Endothelial cell of umbilical vein (primary cell): ENCODE results near the gene NFATC2. TPM values are rescaled to one million over a fixed set of nuclear protein-coding genes. Genes with fewer than 3 reads are reported as not detected.

Source experiments
- BruUV-seq: library from RNA; stranded (reverse); fragments of 400-500 nt; replicated peaks from 2 replicates; lab custom pipeline; 2021; lab: Mats Ljungman, UMichigan
- CTCF ChIA-PET: fragments of 300-600, 350-600 bp; sonication (Branson Sonifier 250); formaldehyde crosslinking; loops from one replicate; lab custom pipeline; 2021; ENCODE audit warnings: antibody characterized with exemption, inconsistent platforms; lab: Charles Lee
- POLR2A ChIA-PET: fragments of 300-600, 350-600 bp; sonication (Branson Sonifier 250); formaldehyde crosslinking; loops from one replicate; lab custom pipeline; 2021; ENCODE audit warnings: antibody characterized with exemption, inconsistent platforms; lab: Charles Lee
- DNase-seq: peaks from one replicate; pipeline ENCODE4 v3.0.0-alpha.2; 2011; ENCODE audit warnings: low read depth, low spot score
- FAIRE-seq: peaks from 2 replicates; lab custom pipeline; 2011; peaks lifted over from hg19 to GRCh38; lab: Jason Lieb, UNC
- H2AFZ ChIP-seq: 2 replicates; pipeline ENCODE4 v1.6.0; 2012; ENCODE audit warnings: low read depth, low read length, control low read depth, inconsistent platforms
- H3K27ac ChIP-seq: 2 replicates; pipeline ENCODE4 v1.5.1; 2011; ENCODE audit warnings: low read depth, mild to moderate bottlenecking, control low read depth, low read length, moderate library complexity; ENCODE audit not compliant: insufficient read depth
- H3K27me3 ChIP-seq, 2 experiments: 2 replicates each; pipeline versions ENCODE4 v1.6.0 to v1.6.1; 2011; ENCODE audit warnings: low read length in 2 of 2, mixed read lengths in 1 of 2; ENCODE audit not compliant: control insufficient read depth in 2 of 2, insufficient read depth in 2 of 2
- H3K36me3 ChIP-seq, 2 experiments: 2 replicates in 1 of 2; 3 replicates in 1 of 2; pipeline ENCODE4 v1.5.1; 2011; ENCODE audit warnings: low read length in 2 of 2, mild to moderate bottlenecking in 1 of 2, moderate library complexity in 1 of 2; ENCODE audit not compliant: control insufficient read depth in 2 of 2, insufficient read depth in 2 of 2; ENCODE audit errors: extremely low read depth in 1 of 2
- H3K4me1 ChIP-seq: 3 replicates; pipeline ENCODE4 v1.5.1; 2011; ENCODE audit warnings: mild to moderate bottlenecking, low read length; ENCODE audit not compliant: control insufficient read depth, insufficient read depth; ENCODE audit errors: extremely low read depth
- H3K4me2 ChIP-seq: 2 replicates; pipeline ENCODE4 v1.6.1; 2011; ENCODE audit warnings: low read length, control low read depth, mixed read lengths; ENCODE audit not compliant: insufficient read depth
- H3K4me3 ChIP-seq, 3 experiments: fragments of 200-600 bp in 1 of 3; sonication (generic), shearing (Covaris generic) in 1 of 3; replicated peaks in 1 of 3; 2 replicates each; pipeline ENCODE4 v1.5.1; 2011 to 2016; ENCODE audit warnings: control low read depth in 3 of 3, low read length in 3 of 3, mild to moderate bottlenecking in 2 of 3, inconsistent platforms in 1 of 3, low read depth in 1 of 3, moderate library complexity in 1 of 3; ENCODE audit not compliant: insufficient read depth in 1 of 3
- H3K79me2 ChIP-seq: 2 replicates; pipeline ENCODE4 v1.6.0; 2012; ENCODE audit warnings: low read length, inconsistent platforms; ENCODE audit not compliant: control insufficient read depth, insufficient read depth
- H3K9ac ChIP-seq: replicated peaks from 2 replicates; pipeline ENCODE3; 2011; ENCODE audit warnings: low read length, control low read depth; ENCODE audit not compliant: insufficient read depth; ENCODE audit errors: extremely low read depth
- H3K9me1 ChIP-seq: replicated peaks from 3 replicates; pipeline ENCODE4 v1.6.0; 2011; ENCODE audit warnings: mild to moderate bottlenecking, low read length; ENCODE audit not compliant: control insufficient read depth, insufficient read depth; ENCODE audit errors: extremely low read depth
- H3K9me3 ChIP-seq: replicated peaks from 2 replicates; pipeline ENCODE4 v1.5.1; 2012; ENCODE audit warnings: low read length, inconsistent platforms; ENCODE audit not compliant: control insufficient read depth, insufficient read depth
- H4K20me1 ChIP-seq: replicated peaks from 2 replicates; pipeline ENCODE3; 2011; ENCODE audit warnings: mild to moderate bottlenecking, low read length; ENCODE audit not compliant: control insufficient read depth, insufficient read depth; ENCODE audit errors: extremely low read depth
- EZH2 ChIP-seq: IDR thresholded peaks from 2 replicates; pipeline ENCODE4 v1.6.1; 2012; ENCODE audit warnings: borderline replicate concordance, low read depth, mild to moderate bottlenecking, moderate library complexity, low read length, inconsistent platforms; ENCODE audit not compliant: severe bottlenecking
- FOS ChIP-seq: IDR thresholded peaks from 2 replicates; pipeline ENCODE4 v1.6.1; 2011; ENCODE audit warnings: mild to moderate bottlenecking, low read length, moderate library complexity, borderline replicate concordance; ENCODE audit not compliant: insufficient read depth
- GATA2 ChIP-seq: IDR thresholded peaks from 2 replicates; pipeline ENCODE4 v1.7.0; 2011; ENCODE audit warnings: low read depth, mild to moderate bottlenecking, moderate library complexity, mixed read lengths, low read length; ENCODE audit not compliant: insufficient read length, insufficient read depth
- JUN ChIP-seq: IDR thresholded peaks from 2 replicates; pipeline ENCODE4 v1.6.1; 2011; ENCODE audit warnings: borderline replicate concordance, low read depth; ENCODE audit not compliant: insufficient read length, insufficient read depth
- MAX ChIP-seq: IDR thresholded peaks from 2 replicates; pipeline ENCODE4 v1.6.1; 2011; ENCODE audit not compliant: insufficient read depth, insufficient read length
- MYC ChIP-seq: IDR thresholded peaks from one replicate; pipeline ENCODE4 v1.6.1; 2011; ENCODE audit warnings: mild to moderate bottlenecking, low read depth, low read length
- POLR2A ChIP-seq: IDR thresholded peaks from 2 replicates; pipeline ENCODE4 v1.6.1; 2012; ENCODE audit warnings: low read depth, mild to moderate bottlenecking, control low read depth, low read length
- POLR2AphosphoS5 ChIP-seq: IDR thresholded peaks from 2 replicates; pipeline ENCODE4 v1.6.1; 2012; ENCODE audit warnings: low read depth, mild to moderate bottlenecking, control low read depth, low read length, moderate library complexity; ENCODE audit not compliant: insufficient read depth
- dilution Hi-C: fragments of 300-500 bp; cut with MboI; formaldehyde crosslinking; loops from one replicate; pipeline ENCODE4 v1.15.0; 2019; ENCODE audit warnings: low sequenced_read_pairs; ENCODE audit not compliant: extremely low pct_ligation_motif_present
- intact Hi-C: fragments of 100-400 bp; cut with micrococcal nuclease; formaldehyde crosslinking; loops from one replicate; pipeline ENCODE4 v1.10.0; 2022
- polyA plus RNA-seq, 4 experiments: library from polyadenylated mRNA; depleted of rRNA in 3 of 4; stranded (reverse) in 3 of 4; unstranded in 1 of 4; fragments of >200 nt; gene quantifications; 2 replicates each; pipeline versions ENCODE4 v1.2.1 to v1.2.3, GENCODE V29; 2011 to 2012; ENCODE audit warnings: missing spikeins in 1 of 4
- total RNA-seq: library from RNA; stranded (reverse); gene quantifications from 2 replicates; pipeline ENCODE4 v1.2.3, GENCODE V29; 2021
- TF ChIP-seq, protein P1 (sequence below), 2 donors: IDR thresholded peaks; 1 replicate in 1 of 2; 2 replicates in 1 of 2; pipeline ENCODE4 v1.5.1; 2011; ENCODE audit warnings: low read length in 2 of 2, mild to moderate bottlenecking in 2 of 2, moderate library complexity in 2 of 2, control low read depth in 1 of 2, inconsistent platforms in 1 of 2, low read depth in 1 of 2; ENCODE audit not compliant: insufficient read depth in 1 of 2; ENCODE audit errors: extremely low read depth in 1 of 2

Gene NFATC2
- total and polyA plus RNA-seq, 2 donors (not counting 3 experiments of a cell fraction or from before 2014, with no cell fraction given) = 3.1 to 13.0 TPM

GRCh38 chr20:51432875-51433274, 109.6 kb downstream of the NFATC2 start:
- POLR2A ChIA-PET = no interaction called here
- Histone ChIP-seq H3K27me3 (no peaks in the 10 kb centered on the region), H3K36me3 (peaks cover 0 to 10% of the 10 kb centered on the region in 2 experiments), H3K9me1 (no peaks in the 10 kb centered on the region), H3K9ac (no peak overlapping the region), H3K27ac (no peak overlapping the region), H3K4me1 (peaks cover 12% of the 10 kb centered on the region), H3K9me3 (no peaks in the 10 kb centered on the region), H4K20me1 (no peaks in the 10 kb centered on the region), H3K79me2 (no peaks in the 10 kb centered on the region), H2AFZ (no peak overlapping the region), H3K4me3 (no peak overlapping the region), H3K4me2 (no peak overlapping the region)
- DNase-seq = no peak
- dilution Hi-C loops = no loop called here
- BruUV-seq = no TSS peak
- no peak for FAIRE-seq
- intact Hi-C loops = no loop called here
- no peak for TF ChIP-seq EZH2
- TF ChIP-seq MYC = no peak
- TF ChIP-seq GATA2 = no peak
- TF ChIP-seq, protein P1, sequence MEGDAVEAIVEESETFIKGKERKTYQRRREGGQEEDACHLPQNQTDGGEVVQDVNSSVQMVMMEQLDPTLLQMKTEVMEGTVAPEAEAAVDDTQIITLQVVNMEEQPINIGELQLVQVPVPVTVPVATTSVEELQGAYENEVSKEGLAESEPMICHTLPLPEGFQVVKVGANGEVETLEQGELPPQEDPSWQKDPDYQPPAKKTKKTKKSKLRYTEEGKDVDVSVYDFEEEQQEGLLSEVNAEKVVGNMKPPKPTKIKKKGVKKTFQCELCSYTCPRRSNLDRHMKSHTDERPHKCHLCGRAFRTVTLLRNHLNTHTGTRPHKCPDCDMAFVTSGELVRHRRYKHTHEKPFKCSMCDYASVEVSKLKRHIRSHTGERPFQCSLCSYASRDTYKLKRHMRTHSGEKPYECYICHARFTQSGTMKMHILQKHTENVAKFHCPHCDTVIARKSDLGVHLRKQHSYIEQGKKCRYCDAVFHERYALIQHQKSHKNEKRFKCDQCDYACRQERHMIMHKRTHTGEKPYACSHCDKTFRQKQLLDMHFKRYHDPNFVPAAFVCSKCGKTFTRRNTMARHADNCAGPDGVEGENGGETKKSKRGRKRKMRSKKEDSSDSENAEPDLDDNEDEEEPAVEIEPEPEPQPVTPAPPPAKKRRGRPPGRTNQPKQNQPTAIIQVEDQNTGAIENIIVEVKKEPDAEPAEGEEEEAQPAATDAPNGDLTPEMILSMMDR (IDR thresholded peaks at IDR 0.05; ENCODE audit: extremely low read depth in 1 of 2, insufficient read depth in 1 of 2, low read depth in 1 of 2, low read length in 2 of 2) = no peak
- no peak for TF ChIP-seq POLR2AphosphoS5
- no peak for TF ChIP-seq FOS
- no peak for TF ChIP-seq POLR2A
- no peak for TF ChIP-seq MAX
- no peak for TF ChIP-seq JUN
- CTCF ChIA-PET = no interaction called here
